ENCODE data around the gene SLC16A14. TPM values are rescaled to one million over a fixed set of nuclear protein-coding genes. Genes with fewer than 3 reads are reported as not detected.

Gene SLC16A14
- total and polyA plus RNA-seq, 2 experiments from 2014 or later, result not detected

GRCh38 chr2:229993236-229993635 lies 75.5 kb downstream of the SLC16A14 start:
- H3K9me3 ChIP-seq (ENCODE audit: low read depth), result no peaks in the 10 kb centered on the region
- TF ChIP-seq EZH2 (IDR thresholded peaks at IDR 0.05; ENCODE audit: insufficient read depth, poor library complexity, severe bottlenecking), result no peak
- TF ChIP-seq EZH2phosphoT487 (IDR thresholded peaks at IDR 0.05; ENCODE audit: insufficient read depth, low read depth), result no peak
- in situ Hi-C loops (cut with MboI), result no loop called here
- H4K20me1 ChIP-seq (ENCODE audit: insufficient read depth), result no peaks in the 10 kb centered on the region
- no peaks in the 10 kb centered on the region for H3F3A ChIP-seq (ENCODE audit: insufficient read depth)
- 86 to 88% methylated on average over 6 of the region's 6 CpGs for WGBS, 2 experiments (ENCODE audit: low coverage in 1 of 2, low lambda C conversion rate in 2 of 2, missing lambda C conversion rate in 2 of 2)
- H2AFZ ChIP-seq, result no peak overlapping the region
- no peak for DNase-seq
- no peaks in the 10 kb centered on the region for H3K27me3 ChIP-seq (replicated peaks; ENCODE audit: insufficient read depth)
- no peaks in the 10 kb centered on the region for H3K4me1 ChIP-seq (ENCODE audit: insufficient read depth)
- H3K27ac ChIP-seq, result no peak overlapping the region
- no peaks in the 10 kb centered on the region for H3K9me2 ChIP-seq (ENCODE audit: insufficient read depth)
- no peak overlapping the region for H3K9ac ChIP-seq
- no peaks in the 10 kb centered on the region for H3K79me2 ChIP-seq (ENCODE audit: insufficient read depth)
- H3K4me3 ChIP-seq, result no peak overlapping the region
- H3K4me2 ChIP-seq (ENCODE audit: unreplicated experiment), result no peak overlapping the region
- no peaks in the 10 kb centered on the region for H3K36me3 ChIP-seq (ENCODE audit: low read depth)

Small RNAs within 50 kb of the gene (small RNA-seq; reads per million reads assigned to genes)
- gene RNY4P19 (ENCODE audit: low read depth, low replicate concordance), result not detected

Other genes with a start within 250 kb of the SLC16A14 start
- gene TRIP12, start 146.9 kb downstream of the SLC16A14 start, total RNA-seq (2014; rRNA removed; shearing (Covaris generic)), result 121 and 124 TPM in 2 replicates
- gene TRIP12, start 146.9 kb downstream of the SLC16A14 start, polyA plus RNA-seq (2016; fragmentation: Nextera tagmentation; extraction: Ambion mirVana), result 52.0 and 52.2 TPM in 2 replicates
- 2.3 and 5.3 TPM in 2 replicates for gene FBXO36, start 146.4 kb downstream of the SLC16A14 start, total RNA-seq (2014; rRNA removed; shearing (Covaris generic))
- gene FBXO36, start 146.4 kb downstream of the SLC16A14 start, polyA plus RNA-seq (2016; fragmentation: Nextera tagmentation; extraction: Ambion mirVana), result 6.3 and 6.5 TPM in 2 replicates
- gene SP110, start 151.1 kb upstream of the SLC16A14 start, total RNA-seq (2014; rRNA removed; shearing (Covaris generic)), result 11.6 and 24.3 TPM in 2 replicates
- 11.1 and 13.4 TPM in 2 replicates for gene SP110, start 151.1 kb upstream of the SLC16A14 start, polyA plus RNA-seq (2016; fragmentation: Nextera tagmentation; extraction: Ambion mirVana)
- gene SP140, start 156.8 kb upstream of the SLC16A14 start, total RNA-seq (2014; rRNA removed; shearing (Covaris generic)), result not detected in 2 replicates
- gene SP140, start 156.8 kb upstream of the SLC16A14 start, polyA plus RNA-seq (2016; fragmentation: Nextera tagmentation; extraction: Ambion mirVana), result 0.53 TPM in 1 of 2 replicates, not detected in the other